Ovary (tissue), 3 donors: ENCODE data around the gene EGLN1.

Experiments
- POLR2A ChIP-seq: fragments of 450-650 bp; IDR thresholded peaks from one replicate; pipeline ENCODE4 v1.6.1; 2017; ENCODE audit warnings: antibody characterized with exemption, mild to moderate bottlenecking, moderate library complexity
- TF ChIP-seq, protein P1 (sequence below), 3 donors: fragments of 450-650 bp in 2 of 3; fragments of 200-600 bp in 1 of 3; IDR thresholded peaks; one replicate each; pipeline versions ENCODE4 v1.5.1 to v1.8.0; 2016 to 2022; ENCODE audit warnings: antibody characterized with exemption in 3 of 3, mild to moderate bottlenecking in 1 of 3
- donor health status: DM: no; HTN: no; CAD: no.

DNA sequence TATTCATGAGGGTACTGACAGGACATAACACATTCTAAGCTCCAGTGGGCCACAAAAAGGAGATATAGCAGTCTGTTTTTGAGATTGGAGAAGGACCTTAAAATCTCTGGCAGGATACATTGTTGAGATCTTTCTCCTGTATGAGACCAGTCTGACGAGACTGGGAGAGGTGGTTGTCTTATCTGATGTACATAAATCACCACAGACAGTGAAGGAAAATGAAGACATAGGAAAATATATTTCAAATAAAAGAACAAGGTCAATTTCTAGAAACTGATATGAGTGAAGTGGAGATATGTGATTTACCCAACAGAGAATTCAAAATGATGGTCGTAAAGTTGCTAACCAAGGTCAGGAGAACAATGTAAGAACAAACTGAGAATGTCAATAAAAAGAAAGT, 21.3 kb upstream of the EGLN1 start:
- TF ChIP-seq, protein P1, sequence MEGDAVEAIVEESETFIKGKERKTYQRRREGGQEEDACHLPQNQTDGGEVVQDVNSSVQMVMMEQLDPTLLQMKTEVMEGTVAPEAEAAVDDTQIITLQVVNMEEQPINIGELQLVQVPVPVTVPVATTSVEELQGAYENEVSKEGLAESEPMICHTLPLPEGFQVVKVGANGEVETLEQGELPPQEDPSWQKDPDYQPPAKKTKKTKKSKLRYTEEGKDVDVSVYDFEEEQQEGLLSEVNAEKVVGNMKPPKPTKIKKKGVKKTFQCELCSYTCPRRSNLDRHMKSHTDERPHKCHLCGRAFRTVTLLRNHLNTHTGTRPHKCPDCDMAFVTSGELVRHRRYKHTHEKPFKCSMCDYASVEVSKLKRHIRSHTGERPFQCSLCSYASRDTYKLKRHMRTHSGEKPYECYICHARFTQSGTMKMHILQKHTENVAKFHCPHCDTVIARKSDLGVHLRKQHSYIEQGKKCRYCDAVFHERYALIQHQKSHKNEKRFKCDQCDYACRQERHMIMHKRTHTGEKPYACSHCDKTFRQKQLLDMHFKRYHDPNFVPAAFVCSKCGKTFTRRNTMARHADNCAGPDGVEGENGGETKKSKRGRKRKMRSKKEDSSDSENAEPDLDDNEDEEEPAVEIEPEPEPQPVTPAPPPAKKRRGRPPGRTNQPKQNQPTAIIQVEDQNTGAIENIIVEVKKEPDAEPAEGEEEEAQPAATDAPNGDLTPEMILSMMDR (IDR thresholded peaks at IDR 0.05), result no peak
- no peak for TF ChIP-seq POLR2A
